ENCODE data around the gene FOXL2.

Gene FOXL2

GRCh38 chr3:138946663-138947494, at the start of gene FOXL2, which contains the start of gene FOXL2NB:
TSS of gene FOXL2 (minus strand) at chr3:138947137. CDS start at chr3:138946722, 415 bp downstream.
TSS of gene FOXL2NB (plus strand) at chr3:138947217. CDS start at chr3:138947365, 148 bp downstream.
- DNase-seq: peak; percentile 57

GRCh38 chr3:138995706-138996105, 48.8 kb upstream of the FOXL2 start:
- no peak for DNase-seq

GRCh38 chr3:138987181-138987580, 40.2 kb upstream of the FOXL2 start:
- DNase-seq: no peak

- DNase-seq: no peak
These were observed 39.0 kb upstream of the FOXL2 start for GRCh38 chr3:138985932-138986331.

- DNase-seq: no peak
These were observed 37.9 kb upstream of the FOXL2 start for GRCh38 chr3:138984816-138985215.

- no peak for DNase-seq
These were observed 29.1 kb upstream of the FOXL2 start for GRCh38 chr3:138976047-138976446.

- no peak for DNase-seq
These were observed 28.4 kb upstream of the FOXL2 start for GRCh38 chr3:138975351-138975750.

GRCh38 chr3:138974462-138974861, 27.5 kb upstream of the FOXL2 start:
- DNase-seq: no peak

GRCh38 chr3:138972941-138973340, 26.0 kb upstream of the FOXL2 start:
- DNase-seq: no peak

GRCh38 chr3:138971766-138972320, 24.9 kb upstream of the FOXL2 start:
- no peak for DNase-seq

- DNase-seq: no peak
These were observed 18.0 kb upstream of the FOXL2 start for GRCh38 chr3:138964923-138965322.

GRCh38 chr3:138964264-138964663, 17.3 kb upstream of the FOXL2 start:
- DNase-seq: no peak

GRCh38 chr3:138962854-138963560, 16.1 kb upstream of the FOXL2 start:
- DNase-seq: no peak

GRCh38 chr3:138960417-138960852, 13.5 kb upstream of the FOXL2 start:
- DNase-seq: no peak

GRCh38 chr3:138950701-138951100, 3.8 kb upstream of the FOXL2 start:
- no peak for DNase-seq

GRCh38 chr3:138950006-138950644, 3.2 kb upstream of the FOXL2 start:
- no peak for DNase-seq

GRCh38 chr3:138949445-138950005, 2.6 kb upstream of the FOXL2 start:
- DNase-seq: no peak

- no peak for DNase-seq
These were observed 2.1 kb upstream of the FOXL2 start for GRCh38 chr3:138949002-138949418.

- DNase-seq: no peak
These were observed 1.5 kb upstream of the FOXL2 start for GRCh38 chr3:138948371-138949001.

GRCh38 chr3:138947495-138948121, 671 bp upstream of the FOXL2 start:
- DNase-seq: no peak

GRCh38 chr3:138945709-138946662, 951 bp downstream of the FOXL2 start:
- no peak for DNase-seq
